Esophagus muscularis mucosa (tissue), 4 donors: Measurements from ENCODE around the gene AKTIP.

Source experiments
- EP300 ChIP-seq: sonication (generic); formaldehyde crosslinking; IDR thresholded peaks from one replicate; pipeline ENCODE4 v1.6.1; 2017; ENCODE audit warnings: antibody characterized with exemption
- POLR2A ChIP-seq: fragments of 450-650 bp; IDR thresholded peaks from one replicate; pipeline ENCODE4 v1.6.1; 2017; ENCODE audit warnings: antibody characterized with exemption, moderate library complexity, mild to moderate bottlenecking, low read depth
- POLR2AphosphoS5 ChIP-seq, 2 donors: sonication (generic); formaldehyde crosslinking; IDR thresholded peaks; one replicate each; pipeline ENCODE4 v1.6.1; 2017; ENCODE audit warnings: antibody characterized with exemption in 2 of 2
- TF ChIP-seq, protein P1 (sequence below), 3 experiments: fragments of 200-600 bp in 2 of 3; fragments of 450-650 bp in 1 of 3; sonication (generic) in 2 of 3; IDR thresholded peaks; one replicate each; pipeline ENCODE4 v1.5.1; 2017 to 2019; ENCODE audit warnings: antibody characterized with exemption in 3 of 3, mild to moderate bottlenecking in 2 of 3, moderate library complexity in 1 of 3

GRCh38 chr16:53446090-53446489 lies 56.9 kb downstream of the AKTIP start:
- TF ChIP-seq, protein P1, sequence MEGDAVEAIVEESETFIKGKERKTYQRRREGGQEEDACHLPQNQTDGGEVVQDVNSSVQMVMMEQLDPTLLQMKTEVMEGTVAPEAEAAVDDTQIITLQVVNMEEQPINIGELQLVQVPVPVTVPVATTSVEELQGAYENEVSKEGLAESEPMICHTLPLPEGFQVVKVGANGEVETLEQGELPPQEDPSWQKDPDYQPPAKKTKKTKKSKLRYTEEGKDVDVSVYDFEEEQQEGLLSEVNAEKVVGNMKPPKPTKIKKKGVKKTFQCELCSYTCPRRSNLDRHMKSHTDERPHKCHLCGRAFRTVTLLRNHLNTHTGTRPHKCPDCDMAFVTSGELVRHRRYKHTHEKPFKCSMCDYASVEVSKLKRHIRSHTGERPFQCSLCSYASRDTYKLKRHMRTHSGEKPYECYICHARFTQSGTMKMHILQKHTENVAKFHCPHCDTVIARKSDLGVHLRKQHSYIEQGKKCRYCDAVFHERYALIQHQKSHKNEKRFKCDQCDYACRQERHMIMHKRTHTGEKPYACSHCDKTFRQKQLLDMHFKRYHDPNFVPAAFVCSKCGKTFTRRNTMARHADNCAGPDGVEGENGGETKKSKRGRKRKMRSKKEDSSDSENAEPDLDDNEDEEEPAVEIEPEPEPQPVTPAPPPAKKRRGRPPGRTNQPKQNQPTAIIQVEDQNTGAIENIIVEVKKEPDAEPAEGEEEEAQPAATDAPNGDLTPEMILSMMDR (IDR thresholded peaks at IDR 0.05): no peak
- TF ChIP-seq EP300 (no peak), POLR2AphosphoS5 (IDR thresholded peaks at IDR 0.05) (no peak), POLR2A (no peak)
